HG03066 (cell line): ENCODE data around the gene PUM2.

Experiments
- ATAC-seq: cut with Tn5 transposase; IDR thresholded peaks from one replicate; pipeline ENCODE4 v1.9.1; 2021; ENCODE audit warnings: low read depth; ENCODE audit not compliant: unreplicated experiment

The PUM2 gene

DNA sequence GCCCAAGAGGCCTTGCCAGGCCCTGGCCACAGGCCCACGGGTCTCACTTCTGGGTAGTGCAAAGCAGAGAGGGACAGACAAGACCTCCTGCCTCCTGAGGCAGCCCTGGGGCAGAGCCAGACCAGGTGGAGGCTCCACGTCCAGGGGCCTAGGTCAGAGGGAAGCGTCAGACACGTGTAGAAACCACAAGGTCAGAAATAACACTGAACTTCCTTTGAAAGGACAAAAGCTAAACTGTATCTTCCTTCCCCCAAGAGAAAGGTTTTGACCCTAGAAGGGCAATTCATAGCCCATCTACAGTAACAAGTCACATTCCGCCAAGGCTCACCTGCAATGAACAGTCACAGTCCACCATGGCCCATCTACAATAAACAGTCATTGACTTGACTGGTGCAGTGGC lies 143.6 kb downstream of the PUM2 start:
- no peak for ATAC-seq

DNA sequence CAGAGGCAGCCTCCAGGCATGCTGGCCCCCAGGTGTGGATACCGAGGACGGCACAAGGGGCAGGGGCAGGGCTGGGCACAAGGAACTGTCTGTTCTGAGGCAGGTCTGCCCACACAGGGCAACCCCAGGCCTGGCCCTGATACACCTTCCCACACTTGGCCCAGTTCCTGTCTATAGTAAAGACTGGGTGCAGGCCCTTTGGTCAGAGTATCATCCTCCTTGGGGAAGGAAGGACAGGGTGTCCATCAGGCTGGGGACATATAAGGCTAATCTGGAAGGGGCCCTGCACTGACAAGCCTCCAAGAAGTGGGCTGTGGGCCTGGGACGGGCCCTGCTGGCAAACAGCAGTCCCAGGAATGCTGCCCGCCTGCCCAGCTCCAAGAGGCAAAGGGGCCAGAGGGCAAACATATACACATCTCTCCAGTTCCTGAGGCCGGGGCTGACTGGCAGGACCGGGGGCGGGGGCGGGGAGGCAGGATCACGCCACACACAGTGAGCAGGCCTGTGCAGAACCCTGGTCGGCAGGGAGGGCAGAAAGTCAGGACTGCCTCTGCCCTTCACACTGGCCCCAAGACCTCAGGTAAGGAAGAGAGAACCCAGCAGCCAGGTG lies 144.6 kb downstream of the PUM2 start:
- no peak for ATAC-seq

DNA sequence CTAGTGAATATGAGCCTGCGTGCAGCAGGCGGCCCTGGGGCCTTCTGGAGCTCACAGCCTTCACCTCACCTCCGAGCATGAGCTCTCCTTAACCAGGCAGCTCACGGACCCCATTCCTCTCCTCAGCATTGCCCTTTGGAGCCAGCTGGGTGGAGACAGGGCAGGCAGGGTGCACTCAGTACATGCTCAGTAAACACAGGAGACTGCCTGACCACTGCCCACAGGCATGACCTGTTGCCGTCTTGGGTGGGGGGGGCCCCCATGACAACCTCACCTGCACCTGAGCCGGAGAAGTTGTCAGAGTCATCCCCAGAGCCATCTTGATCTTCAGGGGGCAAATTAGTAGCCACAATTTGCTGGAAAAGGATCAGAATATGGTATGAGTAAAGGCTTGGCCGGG lies 145.6 kb downstream of the PUM2 start:
- ATAC-seq, result no peak

DNA sequence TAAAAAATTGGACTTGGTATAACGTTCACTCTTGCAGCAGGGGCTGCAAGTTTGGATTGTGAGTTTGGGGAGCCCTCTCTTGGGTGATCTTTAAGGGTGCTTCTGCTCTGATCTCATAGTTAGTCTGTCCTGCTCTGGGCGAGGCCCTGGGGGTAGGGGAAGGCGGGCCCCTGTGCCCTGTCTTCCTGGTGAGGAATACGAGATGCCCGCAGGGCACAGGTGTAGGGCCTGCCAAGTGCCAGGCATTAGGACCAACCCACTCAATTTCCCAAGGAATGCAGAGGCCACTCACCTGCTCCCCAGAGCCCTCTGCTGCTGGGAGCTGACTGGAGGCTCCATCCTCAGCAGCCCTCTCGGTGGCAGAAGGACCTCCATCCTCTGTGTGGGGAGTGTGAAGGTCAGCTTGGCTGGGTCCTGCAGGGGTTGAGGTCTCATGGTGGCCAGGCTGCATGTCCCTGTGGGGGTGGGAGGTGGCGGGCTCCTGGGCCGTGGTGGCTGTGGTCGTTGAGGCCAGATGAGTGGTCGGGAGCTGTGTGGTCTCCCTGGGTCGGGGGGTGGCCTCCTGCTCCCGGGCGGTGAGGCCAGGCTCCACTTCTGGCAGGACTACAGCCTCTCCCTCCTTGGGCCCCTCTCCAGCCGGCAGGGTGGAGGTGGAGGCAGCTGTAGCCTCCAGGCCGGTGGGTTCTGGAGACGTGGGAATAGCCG lies 147.0 kb downstream of the PUM2 start:
- ATAC-seq, result no peak

DNA sequence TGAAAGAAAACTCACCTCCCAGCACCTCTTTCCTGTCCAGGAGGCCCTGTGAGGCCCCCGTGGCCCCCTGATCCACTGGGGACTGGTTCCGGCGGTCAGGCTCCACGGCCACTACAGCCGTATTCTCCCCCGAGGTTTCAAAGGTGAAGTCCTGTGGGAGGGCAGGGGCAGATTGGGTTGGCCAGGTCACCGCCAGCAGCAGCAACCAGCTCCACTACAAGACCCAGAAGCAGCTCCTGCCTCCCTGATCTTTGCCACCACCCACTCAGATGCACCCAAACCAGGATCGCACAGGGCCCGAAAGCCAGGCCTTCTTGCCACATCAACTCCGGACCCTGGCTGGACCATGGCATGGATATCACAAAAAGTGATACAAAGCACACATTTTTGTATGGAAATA lies 147.6 kb downstream of the PUM2 start:
- ATAC-seq, result no peak

DNA sequence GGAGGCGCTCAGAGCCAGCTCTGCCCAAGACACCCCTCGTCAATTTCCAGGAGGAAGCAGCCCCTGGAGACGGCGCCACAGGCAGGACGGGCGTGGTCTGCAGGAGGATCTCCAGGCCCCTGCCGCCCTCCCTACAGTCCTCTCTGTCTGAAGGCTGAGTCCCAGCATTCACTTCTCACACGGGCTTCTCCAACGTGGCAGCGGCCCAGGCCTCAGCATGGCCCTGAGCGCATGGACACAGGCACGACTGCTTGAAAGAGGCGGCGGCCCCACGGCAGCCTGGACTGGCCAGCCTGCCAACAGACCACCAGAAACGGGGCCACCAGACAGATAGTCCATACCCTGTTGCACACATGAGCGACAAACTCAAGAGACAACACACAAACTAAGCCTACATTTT lies 149.0 kb downstream of the PUM2 start:
- ATAC-seq, result no peak

DNA sequence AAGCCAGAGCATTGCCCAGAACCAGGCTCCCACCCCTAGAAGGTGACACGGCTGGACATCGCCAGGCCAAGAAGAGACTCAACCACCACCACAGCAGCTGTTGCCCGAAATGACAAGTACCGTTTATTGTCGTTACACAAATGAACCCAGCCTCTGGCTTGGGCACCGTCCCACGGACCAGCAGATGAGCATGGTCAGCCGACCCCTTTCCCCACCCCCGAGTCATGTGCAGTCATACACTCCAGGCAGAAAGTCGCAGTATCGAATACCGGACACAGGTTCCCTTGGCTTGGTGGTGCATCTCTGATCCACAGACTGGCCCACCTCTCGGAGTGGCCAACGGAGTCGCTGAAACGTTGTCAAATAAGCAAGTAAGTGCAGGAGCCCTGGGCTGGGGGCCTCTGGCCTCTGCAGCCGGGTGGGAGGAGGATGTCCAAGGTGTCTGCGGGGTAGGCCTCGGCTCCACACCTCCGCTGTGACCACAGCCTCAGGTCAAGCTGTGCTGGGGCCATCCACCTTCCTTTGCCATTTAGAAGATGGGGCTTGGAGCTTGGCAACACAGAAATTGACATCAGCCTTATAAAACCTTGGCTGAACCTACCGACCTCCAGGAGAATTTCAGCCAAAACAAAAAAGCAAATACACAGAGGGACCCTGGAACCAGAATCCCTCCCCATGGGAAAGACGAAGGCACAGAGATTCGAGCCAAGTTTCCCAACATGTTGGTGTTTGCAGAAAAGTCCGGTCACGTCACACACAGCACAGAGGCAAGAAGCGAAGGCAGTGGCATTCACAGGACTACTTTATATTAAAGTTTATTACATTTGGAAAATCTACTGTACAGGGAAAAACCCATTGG lies 149.7 kb downstream of the PUM2 start:
- no peak for ATAC-seq

DNA sequence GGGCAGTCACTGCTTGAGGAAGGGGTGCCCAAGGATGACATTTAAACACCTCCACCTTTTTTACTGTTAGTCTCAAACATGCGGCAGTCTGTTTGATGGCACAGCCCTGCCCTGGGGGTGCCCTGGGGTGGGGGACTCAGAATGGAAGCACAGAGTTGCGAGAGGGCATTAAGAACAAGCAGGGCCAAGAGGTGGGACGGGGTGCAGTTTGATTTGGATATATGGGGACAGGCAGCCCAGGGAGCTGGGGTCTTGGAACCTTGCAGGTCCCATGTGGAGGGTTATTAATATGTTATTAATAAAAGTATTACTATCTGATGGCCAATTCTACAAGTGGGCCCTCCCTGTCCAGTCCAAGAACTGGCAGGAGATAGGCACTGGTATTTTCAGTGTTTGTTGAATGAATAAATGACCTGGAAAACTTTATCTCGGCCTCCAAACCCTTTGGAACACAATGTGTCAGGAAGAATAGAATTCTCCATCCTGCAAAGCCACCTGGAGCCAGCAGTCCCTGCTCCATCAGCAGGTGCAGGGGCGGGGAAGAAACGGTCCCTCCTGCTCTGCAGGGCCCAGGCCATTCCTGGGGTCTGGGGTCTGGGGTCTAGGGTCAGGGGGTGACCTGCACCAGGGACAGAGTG lies 150.9 kb downstream of the PUM2 start:
- ATAC-seq, result no peak

DNA sequence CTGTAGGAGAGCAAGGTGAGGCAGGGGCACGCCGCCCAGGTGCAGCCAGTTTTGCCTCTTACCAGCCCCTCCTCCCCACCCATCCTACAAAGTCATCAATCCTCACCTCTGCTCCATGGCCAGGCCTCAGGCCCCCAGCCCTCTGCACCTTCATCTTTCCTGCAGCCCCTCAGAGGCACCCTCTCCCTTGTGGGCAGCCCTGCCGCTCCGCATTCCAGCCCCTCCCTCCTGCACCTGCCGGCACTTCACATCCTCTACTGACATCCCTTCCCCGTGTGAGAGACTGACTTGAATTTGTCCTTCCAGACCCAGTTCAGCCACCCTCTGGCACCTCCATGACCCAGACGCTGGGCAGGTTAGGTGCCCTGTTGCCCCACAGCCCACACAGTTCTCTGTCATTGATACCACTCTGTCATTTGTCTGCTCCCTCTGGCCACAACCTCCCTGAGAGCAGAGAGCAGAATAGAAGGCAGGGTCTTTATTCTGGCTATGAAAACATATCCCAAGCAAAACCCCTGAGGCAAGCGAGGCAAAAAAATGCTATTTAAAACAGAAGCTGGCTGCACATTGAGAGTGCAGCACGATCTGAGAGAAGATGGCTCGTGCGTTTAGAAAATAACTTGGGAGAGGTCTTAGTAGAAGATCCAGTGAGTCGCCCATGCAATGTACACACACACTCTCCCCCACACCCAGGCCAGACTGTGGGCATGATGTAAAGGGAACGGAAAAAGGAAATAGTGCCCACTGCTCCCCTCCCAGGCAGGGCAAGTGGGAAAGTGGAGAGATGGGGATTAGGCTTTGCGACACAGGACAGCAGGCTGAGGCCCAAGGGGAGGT lies 151.6 kb downstream of the PUM2 start:
- ATAC-seq, result no peak
